ENCODE measurements around the gene CHURC1. TPM values are rescaled to one million over a fixed set of nuclear protein-coding genes. Genes with fewer than 3 reads are reported as not detected.

The CHURC1 gene
- total RNA-seq, 2 donors from 2014 or later, result 56.7 to 63.2 TPM

DNA sequence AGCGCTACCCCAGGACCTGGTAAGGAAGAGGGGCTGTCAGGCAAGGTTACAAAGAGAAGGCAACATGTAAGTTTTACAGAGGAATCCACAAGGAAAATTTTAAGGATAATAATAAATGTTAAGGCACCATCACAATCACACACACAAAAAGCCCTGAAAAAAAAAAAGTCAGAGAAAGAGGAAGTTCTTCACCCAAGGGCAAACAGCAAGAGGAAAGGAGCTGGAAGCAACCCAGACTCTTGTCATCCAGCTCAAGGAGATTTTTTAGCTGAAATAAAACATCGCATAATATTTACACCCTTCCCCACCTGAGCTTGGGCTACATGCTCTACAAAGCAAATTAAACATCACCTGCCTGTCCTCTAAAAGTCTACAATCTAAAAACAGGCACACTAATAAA is 44.1 kb upstream of the CHURC1 start:
- Histone ChIP-seq H3K4me3 (ENCODE audit: low read length) (no peak overlapping the region), H3K9ac (ENCODE audit: extremely low read depth, low read length, poor library complexity, severe bottlenecking) (no peak overlapping the region), H3K9me3 (ENCODE audit: control insufficient read depth, low read length) (no peaks in the 10 kb centered on the region), H3K27ac (ENCODE audit: low read depth, low read length) (no peak overlapping the region), H3K36me3 (ENCODE audit: control insufficient read depth, insufficient read depth, low read length) (no peaks in the 10 kb centered on the region), H3K27me3 (ENCODE audit: control insufficient read depth, insufficient read depth, low read length, poor library complexity, severe bottlenecking) (peaks cover 25% of the 10 kb centered on the region), H3K4me1 (ENCODE audit: control insufficient read depth, insufficient read depth, low read length) (peaks cover 3% of the 10 kb centered on the region)
- Mint-ChIP-seq H3K27me3 (ENCODE audit: insufficient read depth) (peaks cover 31% of the 10 kb centered on the region), H3K27ac (no peak overlapping the region), H3K9me3 (no peaks in the 10 kb centered on the region), H3K36me3 (ENCODE audit: low read depth) (no peaks in the 10 kb centered on the region), H3K4me1 (peaks cover 9% of the 10 kb centered on the region), H3K4me3 (no peak overlapping the region)
- WGBS, 2 experiments (ENCODE audit: insufficient coverage in 1 of 2, insufficient read length in 1 of 2), result 93 to 100% methylated on average over 1 to 2 of the region's 2 CpGs
- TF ChIP-seq, protein P1, sequence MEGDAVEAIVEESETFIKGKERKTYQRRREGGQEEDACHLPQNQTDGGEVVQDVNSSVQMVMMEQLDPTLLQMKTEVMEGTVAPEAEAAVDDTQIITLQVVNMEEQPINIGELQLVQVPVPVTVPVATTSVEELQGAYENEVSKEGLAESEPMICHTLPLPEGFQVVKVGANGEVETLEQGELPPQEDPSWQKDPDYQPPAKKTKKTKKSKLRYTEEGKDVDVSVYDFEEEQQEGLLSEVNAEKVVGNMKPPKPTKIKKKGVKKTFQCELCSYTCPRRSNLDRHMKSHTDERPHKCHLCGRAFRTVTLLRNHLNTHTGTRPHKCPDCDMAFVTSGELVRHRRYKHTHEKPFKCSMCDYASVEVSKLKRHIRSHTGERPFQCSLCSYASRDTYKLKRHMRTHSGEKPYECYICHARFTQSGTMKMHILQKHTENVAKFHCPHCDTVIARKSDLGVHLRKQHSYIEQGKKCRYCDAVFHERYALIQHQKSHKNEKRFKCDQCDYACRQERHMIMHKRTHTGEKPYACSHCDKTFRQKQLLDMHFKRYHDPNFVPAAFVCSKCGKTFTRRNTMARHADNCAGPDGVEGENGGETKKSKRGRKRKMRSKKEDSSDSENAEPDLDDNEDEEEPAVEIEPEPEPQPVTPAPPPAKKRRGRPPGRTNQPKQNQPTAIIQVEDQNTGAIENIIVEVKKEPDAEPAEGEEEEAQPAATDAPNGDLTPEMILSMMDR (conservative IDR thresholded peaks at IDR 0.05), result no peak
- DNase-seq, result no peak

DNA sequence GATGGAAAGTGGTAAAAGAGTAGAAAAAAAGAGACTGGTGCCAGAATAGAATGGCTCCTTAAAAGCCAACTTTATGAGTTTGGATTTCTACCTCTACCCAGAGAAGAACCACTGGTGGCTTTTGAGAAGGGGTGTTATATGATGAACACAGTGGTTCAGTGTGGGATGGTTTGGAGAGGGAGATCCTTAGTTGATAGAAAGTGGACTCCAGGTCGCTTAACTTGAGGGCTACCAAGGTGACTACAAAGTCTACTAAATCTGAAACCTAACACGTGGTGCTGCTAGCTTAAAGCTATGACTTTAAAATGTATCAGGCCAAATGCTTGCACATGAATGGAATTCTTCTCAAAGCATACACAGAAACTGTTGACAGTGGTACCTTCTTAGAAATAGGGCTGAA is 42.9 kb upstream of the CHURC1 start:
- Histone ChIP-seq H3K9ac (ENCODE audit: extremely low read depth, low read length, poor library complexity, severe bottlenecking) (no peak overlapping the region), H3K9me3 (ENCODE audit: control insufficient read depth, low read length) (no peaks in the 10 kb centered on the region), H3K4me1 (ENCODE audit: control insufficient read depth, insufficient read depth, low read length) (peaks cover 1% of the 10 kb centered on the region), H3K36me3 (ENCODE audit: control insufficient read depth, insufficient read depth, low read length) (no peaks in the 10 kb centered on the region), H3K27me3 (ENCODE audit: control insufficient read depth, insufficient read depth, low read length, poor library complexity, severe bottlenecking) (peaks cover 37% of the 10 kb centered on the region), H3K27ac (ENCODE audit: low read depth, low read length) (no peak overlapping the region), H3K4me3 (ENCODE audit: low read length) (no peak overlapping the region)
- H3K4me3 Mint-ChIP-seq, result no peak overlapping the region
- H3K9me3 Mint-ChIP-seq, result no peaks in the 10 kb centered on the region
- no peaks in the 10 kb centered on the region for H3K36me3 Mint-ChIP-seq (ENCODE audit: low read depth)
- H3K4me1 Mint-ChIP-seq, result peaks cover 2% of the 10 kb centered on the region
- no peak for DNase-seq
- peaks cover 40% of the 10 kb centered on the region for H3K27me3 Mint-ChIP-seq (ENCODE audit: insufficient read depth)
- TF ChIP-seq, protein P1 (conservative IDR thresholded peaks at IDR 0.05), result no peak
- WGBS, 2 experiments (ENCODE audit: insufficient coverage in 1 of 2, insufficient read length in 1 of 2), result 77 to 100% methylated on average over 2 of the region's 2 CpGs
- no peak overlapping the region for H3K27ac Mint-ChIP-seq

DNA sequence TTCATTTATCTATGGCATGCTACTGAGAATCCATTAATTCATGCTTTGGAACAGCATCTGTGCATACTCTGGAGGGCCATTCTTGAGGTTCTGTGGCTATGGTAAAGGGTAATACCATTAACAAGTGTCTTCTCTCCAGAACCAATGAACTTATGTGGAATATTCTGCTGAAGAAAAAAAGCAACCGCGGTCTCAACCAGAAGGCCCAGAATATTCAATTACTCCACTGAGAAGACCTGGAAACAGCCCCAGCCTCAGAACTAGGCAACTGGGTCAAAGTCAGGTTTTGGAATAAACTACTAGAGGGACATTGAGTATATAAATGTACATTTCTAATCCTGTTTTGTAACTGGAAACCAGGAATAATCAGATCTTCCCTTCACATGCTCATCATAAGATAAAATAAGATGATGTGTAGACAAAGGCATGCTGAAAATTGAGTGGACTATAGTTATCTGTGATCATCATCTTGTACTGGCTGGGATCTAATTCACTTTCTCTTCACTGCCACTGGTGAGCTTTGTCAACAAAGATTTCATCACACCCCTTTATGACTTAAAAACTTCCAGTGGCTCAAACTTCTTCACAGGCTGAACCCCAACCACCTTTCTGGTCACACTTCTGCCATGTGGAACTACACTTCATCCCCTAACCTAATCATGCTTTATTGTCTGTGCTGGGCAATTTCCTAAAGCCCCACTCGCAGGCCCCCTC is 40.6 kb upstream of the CHURC1 start:
- Mint-ChIP-seq H3K27ac (no peak overlapping the region), H3K9me3 (no peaks in the 10 kb centered on the region), H3K27me3 (ENCODE audit: insufficient read depth) (peaks cover 64% of the 10 kb centered on the region), H3K36me3 (ENCODE audit: low read depth) (no peaks in the 10 kb centered on the region), H3K4me1 (no peaks in the 10 kb centered on the region), H3K4me3 (no peak overlapping the region)
- no peak overlapping the region for H3K9ac ChIP-seq (ENCODE audit: extremely low read depth, low read length, poor library complexity, severe bottlenecking)
- TF ChIP-seq, protein P1 (conservative IDR thresholded peaks at IDR 0.05), result no peak
- H3K27me3 ChIP-seq (ENCODE audit: control insufficient read depth, insufficient read depth, low read length, poor library complexity, severe bottlenecking), result peaks cover 60% of the 10 kb centered on the region
- no peaks in the 10 kb centered on the region for H3K36me3 ChIP-seq (ENCODE audit: control insufficient read depth, insufficient read depth, low read length)
- H3K9me3 ChIP-seq (ENCODE audit: control insufficient read depth, low read length), result no peaks in the 10 kb centered on the region
- no peak overlapping the region for H3K27ac ChIP-seq (ENCODE audit: low read depth, low read length)
- H3K4me3 ChIP-seq (ENCODE audit: low read length), result no peak overlapping the region
- no peaks in the 10 kb centered on the region for H3K4me1 ChIP-seq (ENCODE audit: control insufficient read depth, insufficient read depth, low read length)
- WGBS, 2 experiments (ENCODE audit: insufficient coverage in 1 of 2, insufficient read length in 1 of 2), result 61 to 100% methylated on average over 1 to 3 of the region's 3 CpGs
- no peak for DNase-seq
